DOHH2 (cell line): ENCODE results near the gene COL2A1.

ENCODE experiments used
- H3F3A ChIP-seq: fragments of 200-600 bp; sonication (generic), shearing (Covaris generic); 2 replicates; pipeline ENCODE4 v1.6.0; 2016; ENCODE audit warnings: antibody characterized with exemption, mild to moderate bottlenecking; ENCODE audit not compliant: control insufficient read depth, insufficient read depth
- H3K27ac ChIP-seq: fragments of 200-600 bp; sonication (generic); 2 replicates; pipeline ENCODE4 v1.5.1; 2014; ENCODE audit warnings: low read depth, mild to moderate bottlenecking, low read length, moderate library complexity
- H3K27me3 ChIP-seq: fragments of 200-600 bp; sonication (generic); 2 replicates; pipeline ENCODE4 v1.6.1; 2014; ENCODE audit warnings: mild to moderate bottlenecking, low read length, mixed read lengths; ENCODE audit not compliant: control insufficient read depth
- H3K36me3 ChIP-seq: fragments of 200-600 bp; sonication (generic); 2 replicates; pipeline ENCODE4 v1.6.1; 2014; ENCODE audit warnings: mild to moderate bottlenecking, low read length, moderate library complexity, mixed read lengths; ENCODE audit not compliant: control insufficient read depth
- H3K4me1 ChIP-seq: fragments of 200-600 bp; sonication (generic); 2 replicates; pipeline ENCODE4 v1.6.1; 2014; ENCODE audit warnings: mild to moderate bottlenecking, low read length, mixed read lengths; ENCODE audit not compliant: control insufficient read depth
- H3K4me2 ChIP-seq: fragments of 200-600 bp; sonication (generic); 2 replicates; pipeline ENCODE4 v1.6.0; 2014; ENCODE audit warnings: mild to moderate bottlenecking, low read length, moderate library complexity
- H3K4me3 ChIP-seq: fragments of 200-600 bp; sonication (generic); 2 replicates; pipeline ENCODE4 v1.5.1; 2014; ENCODE audit warnings: mild to moderate bottlenecking, low read length, mixed read lengths
- H3K79me2 ChIP-seq: fragments of 200-600 bp; sonication (generic); 2 replicates; pipeline ENCODE4 v1.6.1; 2014; ENCODE audit warnings: mild to moderate bottlenecking, low read length, mixed read lengths; ENCODE audit not compliant: control insufficient read depth
- H3K9me2 ChIP-seq: fragments of 200-600 bp; sonication (generic); replicated peaks from 2 replicates; pipeline ENCODE4 v1.6.1; 2014; ENCODE audit warnings: mild to moderate bottlenecking, low read length, mixed read lengths; ENCODE audit not compliant: control insufficient read depth
- H3K9me3 ChIP-seq: fragments of 200-600 bp; sonication (generic); 2 replicates; pipeline ENCODE4 v1.6.1; 2014; ENCODE audit warnings: antibody characterized with exemption, low read length, mixed read lengths; ENCODE audit not compliant: control insufficient read depth, insufficient read depth
- H4K20me1 ChIP-seq: fragments of 200-600 bp; sonication (generic); 2 replicates; pipeline ENCODE4 v1.6.0; 2014; ENCODE audit warnings: low read depth, mild to moderate bottlenecking, antibody characterized with exemption, low read length, moderate library complexity; ENCODE audit not compliant: control insufficient read depth, insufficient read depth
- CTCF ChIP-seq: fragments of 200-600 bp; sonication (generic); IDR thresholded peaks from one replicate; pipeline ENCODE4 v1.5.1; 2014; ENCODE audit warnings: antibody characterized with exemption, mild to moderate bottlenecking, low read depth, low read length; ENCODE audit not compliant: poor library complexity, severe bottlenecking
- EZH2phosphoT487 ChIP-seq: fragments of 200-600 bp; sonication (generic); IDR thresholded peaks from 2 replicates; pipeline ENCODE4 v1.6.1; 2017; ENCODE audit warnings: borderline replicate concordance, mild to moderate bottlenecking, antibody characterized with exemption, low read length, moderate library complexity, mixed read lengths

COL2A1 gene

DNA sequence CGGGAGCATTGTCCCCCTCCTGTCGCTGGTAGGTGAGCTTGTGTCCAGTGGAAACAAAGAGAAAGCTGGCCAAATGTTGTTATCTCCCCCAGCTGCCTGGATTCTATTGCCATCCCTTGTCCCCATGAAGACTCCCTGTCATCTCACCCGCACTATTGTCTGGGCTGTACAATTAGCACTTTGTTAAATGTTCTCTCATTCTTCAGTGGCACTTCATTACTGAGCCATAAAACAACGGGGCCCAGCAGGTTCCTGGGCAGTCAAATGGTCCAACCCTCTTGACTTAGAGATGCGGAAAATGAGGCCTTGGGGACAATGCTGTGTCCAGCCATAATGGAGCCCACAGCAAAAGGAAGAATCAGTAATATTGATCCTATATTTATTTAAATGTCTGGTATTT lies 13.2 kb upstream of the COL2A1 start:
- H3F3A ChIP-seq = no peaks in the 10 kb centered on the region
- no peak overlapping the region for H3K27ac ChIP-seq
- H4K20me1 ChIP-seq = no peaks in the 10 kb centered on the region
- no peaks in the 10 kb centered on the region for H3K4me1 ChIP-seq
- no peaks in the 10 kb centered on the region for H3K79me2 ChIP-seq
- H3K4me2 ChIP-seq = no peak overlapping the region
- H3K27me3 ChIP-seq = peaks cover 14% of the 10 kb centered on the region; the same call in 1 of the 2 replicates
- no peaks in the 10 kb centered on the region for H3K36me3 ChIP-seq
- H3K9me3 ChIP-seq = no peaks in the 10 kb centered on the region
- H3K9me2 ChIP-seq = no peaks in the 10 kb centered on the region
- H3K4me3 ChIP-seq = no peak overlapping the region
- no peak for TF ChIP-seq CTCF
- no peak for TF ChIP-seq EZH2phosphoT487

DNA sequence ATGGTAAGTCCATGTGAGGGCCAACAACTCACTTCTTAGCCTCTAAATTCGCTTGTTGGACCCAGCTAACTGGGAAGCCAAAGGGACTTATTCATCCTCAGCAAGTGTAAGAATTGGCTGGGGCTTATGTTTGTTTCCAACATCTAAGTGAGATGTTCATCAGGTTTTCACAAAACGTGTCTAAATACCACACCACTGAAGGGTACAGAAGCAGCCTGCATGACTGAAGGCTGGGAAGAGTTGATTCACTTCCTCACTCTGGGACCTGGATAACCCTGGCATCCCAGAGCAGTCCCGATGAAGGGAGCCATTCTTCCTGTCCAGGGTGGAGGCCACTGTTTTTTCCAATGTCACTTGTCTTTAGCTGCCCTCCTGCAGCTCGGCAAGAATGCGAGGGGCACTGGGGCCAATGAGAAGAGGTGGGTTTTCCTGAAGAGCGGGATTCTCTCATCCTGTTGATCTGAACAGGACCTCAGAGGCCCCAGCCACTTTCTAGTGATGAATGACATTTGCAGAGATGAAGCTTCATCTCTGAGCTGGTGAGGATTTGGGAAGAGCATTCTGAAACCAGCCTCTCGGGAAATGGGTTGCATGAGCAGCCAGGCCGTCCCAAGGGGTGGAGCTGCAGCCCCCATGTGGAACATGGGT lies 12.2 kb upstream of the COL2A1 start:
- H3K27me3 ChIP-seq = peaks cover 11% of the 10 kb centered on the region; the same call in 1 of the 2 replicates
- H3K79me2 ChIP-seq = no peaks in the 10 kb centered on the region

DNA sequence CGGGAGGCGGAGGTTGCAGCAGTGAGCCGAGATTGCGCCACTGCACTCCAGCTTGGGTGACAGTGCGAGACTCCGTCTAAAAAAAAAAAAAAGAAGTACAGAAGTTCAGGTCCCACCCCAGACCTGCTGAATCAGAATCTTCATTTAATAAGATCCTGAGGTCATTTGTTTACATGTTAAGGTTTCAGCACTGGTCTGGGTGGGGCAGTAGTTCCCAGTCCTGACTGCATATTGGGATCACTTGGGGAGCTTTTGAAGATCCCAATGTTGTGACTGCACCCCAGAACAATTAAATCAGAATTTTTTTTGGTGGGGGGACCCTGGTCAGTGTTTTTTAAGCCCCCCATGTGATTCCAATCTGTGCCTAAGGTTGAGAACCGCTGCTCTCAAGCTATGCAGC lies 11.7 kb upstream of the COL2A1 start:
- Histone ChIP-seq H3K4me1 (no peaks in the 10 kb centered on the region), H3K4me3 (no peak overlapping the region), H4K20me1 (no peaks in the 10 kb centered on the region), H3K9me2 (no peaks in the 10 kb centered on the region), H3K27me3 (peaks cover 11% of the 10 kb centered on the region; the same call in 1 of the 2 replicates), H3K27ac (no peak overlapping the region), H3K9me3 (no peaks in the 10 kb centered on the region), H3K4me2 (no peak overlapping the region), H3K36me3 (no peaks in the 10 kb centered on the region), H3F3A (no peaks in the 10 kb centered on the region), H3K79me2 (no peaks in the 10 kb centered on the region)
- TF ChIP-seq EZH2phosphoT487 = no peak
- TF ChIP-seq CTCF = no peak

More for the DNA sequence above, 12.2 kb upstream of the COL2A1 start:
- Histone ChIP-seq H3K4me1 (no peaks in the 10 kb centered on the region), H3F3A (no peaks in the 10 kb centered on the region), H3K4me3 (no peak overlapping the region), H3K9me3 (no peaks in the 10 kb centered on the region), H3K36me3 (no peaks in the 10 kb centered on the region), H4K20me1 (no peaks in the 10 kb centered on the region), H3K4me2 (no peak overlapping the region), H3K9me2 (no peaks in the 10 kb centered on the region), H3K27ac (no peak overlapping the region)
- no peak for TF ChIP-seq CTCF
